ENCODE results near the gene ISLR2.

DNA sequence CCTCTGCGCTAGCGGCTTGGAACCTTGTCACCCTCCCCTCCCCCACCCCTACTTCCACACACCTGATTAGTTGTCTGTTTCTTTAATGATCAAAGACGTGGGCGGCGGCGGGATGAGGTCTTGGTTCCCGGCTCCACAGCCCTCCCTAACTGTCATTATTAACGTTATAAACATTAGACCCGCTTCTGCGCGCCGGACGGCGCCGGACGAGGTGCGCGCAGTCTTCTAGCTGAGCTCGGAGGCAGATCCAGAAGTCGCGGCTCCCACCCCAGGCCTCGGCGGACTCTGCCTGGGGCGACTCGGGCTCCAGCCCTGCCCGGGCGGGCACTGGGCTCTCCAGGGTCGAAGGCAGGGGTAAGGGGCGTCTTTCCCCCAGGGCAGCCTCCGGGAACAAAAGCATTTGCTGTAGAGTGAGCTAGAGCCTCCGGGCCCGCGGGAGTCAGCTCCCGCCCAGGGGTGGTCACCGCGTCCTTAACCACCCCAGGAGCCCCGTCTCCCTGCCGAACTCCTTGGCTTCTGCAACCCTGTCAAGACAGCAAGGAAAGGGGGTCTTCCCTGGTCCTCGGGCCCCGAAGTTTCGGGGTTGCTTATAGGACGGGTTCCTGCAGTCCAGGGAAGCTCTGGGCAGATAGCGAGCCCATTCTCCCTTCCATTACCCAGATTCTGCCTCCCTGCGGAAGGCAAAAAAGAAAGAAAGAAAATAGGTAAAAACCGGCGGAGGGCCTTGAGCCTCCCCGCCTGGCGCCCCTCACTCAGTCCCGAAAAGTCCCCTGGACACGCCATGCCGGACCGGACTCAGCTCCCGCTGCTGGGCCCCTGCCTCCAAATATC is 2.2 kb upstream of the ISLR2 start:
- TF ChIP-seq, protein P1, sequence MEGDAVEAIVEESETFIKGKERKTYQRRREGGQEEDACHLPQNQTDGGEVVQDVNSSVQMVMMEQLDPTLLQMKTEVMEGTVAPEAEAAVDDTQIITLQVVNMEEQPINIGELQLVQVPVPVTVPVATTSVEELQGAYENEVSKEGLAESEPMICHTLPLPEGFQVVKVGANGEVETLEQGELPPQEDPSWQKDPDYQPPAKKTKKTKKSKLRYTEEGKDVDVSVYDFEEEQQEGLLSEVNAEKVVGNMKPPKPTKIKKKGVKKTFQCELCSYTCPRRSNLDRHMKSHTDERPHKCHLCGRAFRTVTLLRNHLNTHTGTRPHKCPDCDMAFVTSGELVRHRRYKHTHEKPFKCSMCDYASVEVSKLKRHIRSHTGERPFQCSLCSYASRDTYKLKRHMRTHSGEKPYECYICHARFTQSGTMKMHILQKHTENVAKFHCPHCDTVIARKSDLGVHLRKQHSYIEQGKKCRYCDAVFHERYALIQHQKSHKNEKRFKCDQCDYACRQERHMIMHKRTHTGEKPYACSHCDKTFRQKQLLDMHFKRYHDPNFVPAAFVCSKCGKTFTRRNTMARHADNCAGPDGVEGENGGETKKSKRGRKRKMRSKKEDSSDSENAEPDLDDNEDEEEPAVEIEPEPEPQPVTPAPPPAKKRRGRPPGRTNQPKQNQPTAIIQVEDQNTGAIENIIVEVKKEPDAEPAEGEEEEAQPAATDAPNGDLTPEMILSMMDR (IDR thresholded peaks at IDR 0.05), result no peak
- TF ChIP-seq EP300 (IDR thresholded peaks at IDR 0.05) (no peak), POLR2AphosphoS5 (IDR thresholded peaks at IDR 0.05) (no peak), POLR2A (IDR thresholded peaks at IDR 0.05; ENCODE audit: low read depth) (no peak)

All from esophagus muscularis mucosa (tissue), 4 donors.